ENCODE measurements around the gene DNMT3A. TPM values are rescaled to one million over a fixed set of nuclear protein-coding genes. Genes with fewer than 3 reads are reported as not detected.

The DNMT3A gene
- total RNA-seq, 1 donor from 2014 or later = 113 TPM

DNA sequence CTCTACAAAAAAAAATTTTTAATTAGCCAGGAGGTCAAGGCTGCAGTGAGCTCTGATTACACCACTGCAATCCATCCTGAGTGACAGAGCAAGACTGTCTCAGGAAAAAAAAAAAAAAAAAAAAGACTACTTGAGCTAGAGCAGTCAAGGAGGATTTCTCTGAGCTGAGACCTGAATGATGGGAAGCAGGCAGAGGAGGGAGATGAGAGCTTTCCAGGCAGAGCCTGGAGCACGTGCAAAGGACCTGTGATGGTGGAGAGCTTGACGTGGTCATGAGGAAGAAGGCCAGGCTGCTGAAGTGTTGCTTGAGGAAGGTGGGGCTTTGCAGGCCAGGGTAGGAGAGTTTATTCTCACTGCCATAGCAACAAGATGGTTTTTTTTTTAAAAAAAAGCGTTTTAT is 121.4 kb downstream of the DNMT3A start:
- H3K4me3 Mint-ChIP-seq = no peak overlapping the region
- no peaks in the 10 kb centered on the region for H3K27me3 Mint-ChIP-seq (ENCODE audit: low read depth)
- no peak overlapping the region for H3K27ac Mint-ChIP-seq (ENCODE audit: unreplicated experiment)
- no peaks in the 10 kb centered on the region for H3K9me3 Mint-ChIP-seq
- H3K4me1 Mint-ChIP-seq = peaks cover 10% of the 10 kb centered on the region
- no peak for DNase-seq (ENCODE audit: low read depth, low spot score)
- TF ChIP-seq, protein P1, sequence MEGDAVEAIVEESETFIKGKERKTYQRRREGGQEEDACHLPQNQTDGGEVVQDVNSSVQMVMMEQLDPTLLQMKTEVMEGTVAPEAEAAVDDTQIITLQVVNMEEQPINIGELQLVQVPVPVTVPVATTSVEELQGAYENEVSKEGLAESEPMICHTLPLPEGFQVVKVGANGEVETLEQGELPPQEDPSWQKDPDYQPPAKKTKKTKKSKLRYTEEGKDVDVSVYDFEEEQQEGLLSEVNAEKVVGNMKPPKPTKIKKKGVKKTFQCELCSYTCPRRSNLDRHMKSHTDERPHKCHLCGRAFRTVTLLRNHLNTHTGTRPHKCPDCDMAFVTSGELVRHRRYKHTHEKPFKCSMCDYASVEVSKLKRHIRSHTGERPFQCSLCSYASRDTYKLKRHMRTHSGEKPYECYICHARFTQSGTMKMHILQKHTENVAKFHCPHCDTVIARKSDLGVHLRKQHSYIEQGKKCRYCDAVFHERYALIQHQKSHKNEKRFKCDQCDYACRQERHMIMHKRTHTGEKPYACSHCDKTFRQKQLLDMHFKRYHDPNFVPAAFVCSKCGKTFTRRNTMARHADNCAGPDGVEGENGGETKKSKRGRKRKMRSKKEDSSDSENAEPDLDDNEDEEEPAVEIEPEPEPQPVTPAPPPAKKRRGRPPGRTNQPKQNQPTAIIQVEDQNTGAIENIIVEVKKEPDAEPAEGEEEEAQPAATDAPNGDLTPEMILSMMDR (conservative IDR thresholded peaks at IDR 0.05) = no peak
- H3K36me3 Mint-ChIP-seq (ENCODE audit: low read depth) = no peaks in the 10 kb centered on the region

DNA sequence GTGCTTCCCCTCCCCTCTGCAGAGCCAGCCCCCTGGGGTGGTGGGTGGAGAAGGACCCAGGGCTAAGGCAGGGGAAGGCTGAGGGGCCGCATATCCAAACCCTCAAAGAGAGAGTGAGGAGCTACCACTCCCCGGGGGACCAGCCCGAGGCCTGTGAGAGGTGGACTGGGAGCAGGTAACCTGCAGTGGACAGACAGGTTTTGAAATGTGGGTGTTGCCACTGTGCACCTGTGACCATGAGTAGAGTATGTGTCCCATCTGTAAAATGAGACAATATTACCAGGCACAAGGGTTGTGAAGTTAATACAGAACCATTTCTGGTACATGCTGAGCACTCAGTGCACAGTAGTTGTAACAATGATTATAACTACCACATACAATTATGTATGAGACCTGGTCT is 122.1 kb downstream of the DNMT3A start:
- Mint-ChIP-seq H3K36me3 (ENCODE audit: low read depth) (no peaks in the 10 kb centered on the region), H3K27me3 (ENCODE audit: low read depth) (no peaks in the 10 kb centered on the region), H3K4me1 (peaks cover 12% of the 10 kb centered on the region), H3K27ac (ENCODE audit: unreplicated experiment) (no peak overlapping the region), H3K9me3 (no peaks in the 10 kb centered on the region), H3K4me3 (no peak overlapping the region)
- DNase-seq (ENCODE audit: low read depth, low spot score) = no peak
- TF ChIP-seq, protein P1 (conservative IDR thresholded peaks at IDR 0.05) = no peak

DNA sequence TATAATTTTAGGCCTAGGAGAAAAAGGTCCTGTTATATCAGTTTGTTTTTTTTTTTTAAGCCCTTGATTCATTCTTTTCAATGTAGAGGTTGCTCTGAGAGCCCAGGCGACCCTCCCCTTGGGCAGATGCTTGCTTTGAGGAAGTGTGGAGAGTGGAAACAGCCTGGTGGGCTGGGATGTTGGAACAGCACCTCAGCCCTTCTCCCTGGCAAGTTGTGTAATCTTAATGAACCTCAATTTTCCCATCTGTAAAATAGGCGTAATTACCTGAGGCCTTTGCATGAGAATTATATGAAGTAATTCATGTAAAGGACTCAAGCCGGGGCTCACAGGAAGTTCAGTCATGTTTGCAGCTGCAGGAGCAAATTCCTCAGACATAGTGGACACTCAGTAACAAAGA is 123.6 kb downstream of the DNMT3A start:
- no peak overlapping the region for H3K27ac Mint-ChIP-seq (ENCODE audit: unreplicated experiment)
- no peaks in the 10 kb centered on the region for H3K27me3 Mint-ChIP-seq (ENCODE audit: low read depth)
- TF ChIP-seq, protein P1 (conservative IDR thresholded peaks at IDR 0.05) = no peak
- peak overlapping the region; percentile 23 for H3K4me3 Mint-ChIP-seq
- no peaks in the 10 kb centered on the region for H3K9me3 Mint-ChIP-seq
- H3K4me1 Mint-ChIP-seq = peaks cover 14% of the 10 kb centered on the region
- no peaks in the 10 kb centered on the region for H3K36me3 Mint-ChIP-seq (ENCODE audit: low read depth)
- no peak for DNase-seq (ENCODE audit: low read depth, low spot score)

DNA sequence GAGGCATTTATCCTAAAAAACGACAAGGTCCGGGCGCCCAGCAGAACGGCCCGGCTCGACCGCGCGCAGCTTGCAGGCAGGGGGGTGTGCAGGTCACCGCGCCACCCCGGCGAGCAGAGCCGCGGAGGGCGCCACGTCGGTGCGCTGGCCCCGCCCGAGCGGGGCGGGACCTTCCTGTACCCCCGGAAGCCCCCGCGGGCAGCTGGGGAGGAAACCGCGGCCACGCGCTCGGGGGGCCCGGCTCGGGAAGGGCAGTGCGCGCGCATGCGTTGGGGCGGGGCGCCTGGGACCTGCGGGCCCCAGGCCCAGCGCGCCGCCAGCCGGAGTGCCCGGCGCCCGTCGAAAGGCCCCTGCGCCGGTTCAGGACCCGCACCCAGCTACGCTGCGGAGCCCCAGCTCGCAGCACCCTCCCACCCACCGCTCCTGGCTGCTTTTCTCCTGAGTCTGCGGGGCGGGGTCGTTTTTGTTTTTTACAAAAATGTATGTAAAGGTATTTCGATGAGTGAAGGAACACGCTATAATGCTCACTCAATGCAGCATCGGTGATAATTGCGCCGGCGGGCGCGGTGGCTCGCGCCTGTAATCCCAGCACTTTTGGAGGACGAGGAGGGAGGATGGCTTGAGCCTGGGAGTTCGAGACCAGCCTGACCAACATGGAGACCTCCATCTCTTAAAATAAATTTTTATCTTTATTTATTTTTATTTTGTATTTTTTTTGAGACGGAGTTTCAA is 125.6 kb downstream of the DNMT3A start:
- Mint-ChIP-seq H3K27me3 (ENCODE audit: low read depth) (no peaks in the 10 kb centered on the region), H3K36me3 (ENCODE audit: low read depth) (no peaks in the 10 kb centered on the region), H3K4me3 (peak overlapping the region; percentile 72), H3K4me1 (peaks cover 12% of the 10 kb centered on the region), H3K9me3 (no peaks in the 10 kb centered on the region), H3K27ac (ENCODE audit: unreplicated experiment) (no peak overlapping the region)
- DNase-seq (ENCODE audit: low read depth, low spot score) = peak; percentile 67
- TF ChIP-seq, protein P1 (conservative IDR thresholded peaks at IDR 0.05) = no peak

DNA sequence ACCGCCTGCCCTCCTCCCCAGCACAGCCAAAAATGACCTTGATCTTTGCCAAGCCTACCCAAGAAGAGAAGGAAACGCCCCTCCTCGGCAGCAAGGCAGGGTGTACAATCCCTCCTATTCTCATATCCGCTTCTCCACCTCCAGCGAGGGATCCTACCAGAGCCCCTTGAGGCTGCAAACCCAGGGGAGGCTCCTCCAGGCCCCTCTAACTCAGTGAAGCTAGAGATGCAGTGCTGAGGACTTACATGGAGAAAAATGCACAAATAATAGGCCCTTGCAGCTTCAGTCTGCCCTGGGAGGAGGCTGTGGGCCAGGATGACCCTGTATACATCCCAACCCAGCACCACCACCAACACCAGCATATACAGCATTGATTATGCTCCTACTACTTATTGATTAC is 126.5 kb downstream of the DNMT3A start:
- DNase-seq (ENCODE audit: low read depth, low spot score) = no peak
- TF ChIP-seq, protein P1 (conservative IDR thresholded peaks at IDR 0.05) = no peak
- H3K4me1 Mint-ChIP-seq = peaks cover 12% of the 10 kb centered on the region
- no peaks in the 10 kb centered on the region for H3K9me3 Mint-ChIP-seq
- H3K36me3 Mint-ChIP-seq (ENCODE audit: low read depth) = no peaks in the 10 kb centered on the region
- H3K27me3 Mint-ChIP-seq (ENCODE audit: low read depth) = no peaks in the 10 kb centered on the region
- H3K4me3 Mint-ChIP-seq = peak overlapping the region; percentile 69
- no peak overlapping the region for H3K27ac Mint-ChIP-seq (ENCODE audit: unreplicated experiment)
